Measurements from ENCODE around the gene CHM.

The CHM gene

GRCh38 chrX:85903692-85904471, 143.5 kb downstream of the CHM start:
- no peak for DNase-seq

GRCh38 chrX:85897362-85898126, 149.8 kb downstream of the CHM start:
- DNase-seq: no peak

GRCh38 chrX:85882601-85883000, 164.8 kb downstream of the CHM start:
- DNase-seq: no peak

DNA sequence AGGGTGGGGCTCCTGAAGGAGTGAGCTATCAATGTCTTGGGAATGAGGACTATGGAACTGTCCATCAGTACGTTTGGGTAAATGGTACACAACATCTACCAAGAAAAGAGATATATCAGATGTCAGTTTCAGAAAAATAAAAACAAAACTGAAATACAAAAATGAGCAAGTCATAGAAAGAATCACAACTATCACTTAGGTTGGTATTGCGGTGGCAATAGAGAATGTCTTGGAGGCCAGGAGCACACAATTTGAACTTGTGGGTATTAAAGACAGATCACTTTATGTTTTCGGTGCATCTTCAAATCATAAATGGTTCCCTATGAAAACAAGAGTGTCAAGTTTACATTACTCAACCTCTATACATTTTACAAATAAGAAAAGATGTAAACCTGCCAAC, 176.8 kb downstream of the CHM start:
- no peak for DNase-seq

DNA sequence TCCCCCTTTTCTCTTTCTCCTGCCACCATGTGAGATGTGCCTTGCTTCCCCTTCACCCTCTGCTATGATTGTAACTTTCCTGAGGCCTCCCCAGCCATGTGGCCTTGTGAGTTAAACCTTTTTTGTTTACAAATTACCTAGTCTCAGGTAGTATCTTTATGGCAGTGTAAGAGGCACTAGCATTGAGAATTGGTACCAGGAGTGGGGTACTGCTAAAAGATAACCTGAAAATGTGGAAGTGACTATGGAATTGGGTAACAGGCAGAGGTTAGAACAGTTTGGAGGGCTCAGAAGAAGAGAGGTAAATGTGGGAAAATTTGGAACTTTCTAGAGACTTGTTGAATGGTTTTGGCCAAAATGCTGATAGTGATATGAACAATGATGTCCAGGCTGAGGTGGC, 182.0 kb downstream of the CHM start:
- DNase-seq: no peak

GRCh38 chrX:85859426-85859825, 187.9 kb downstream of the CHM start:
- DNase-seq: no peak

- DNase-seq: no peak
Observed at GRCh38 chrX:85851418-85851817, 195.9 kb downstream of the CHM start.

GRCh38 chrX:85836868-85837267, 210.5 kb downstream of the CHM start:
- DNase-seq: no peak

DNA sequence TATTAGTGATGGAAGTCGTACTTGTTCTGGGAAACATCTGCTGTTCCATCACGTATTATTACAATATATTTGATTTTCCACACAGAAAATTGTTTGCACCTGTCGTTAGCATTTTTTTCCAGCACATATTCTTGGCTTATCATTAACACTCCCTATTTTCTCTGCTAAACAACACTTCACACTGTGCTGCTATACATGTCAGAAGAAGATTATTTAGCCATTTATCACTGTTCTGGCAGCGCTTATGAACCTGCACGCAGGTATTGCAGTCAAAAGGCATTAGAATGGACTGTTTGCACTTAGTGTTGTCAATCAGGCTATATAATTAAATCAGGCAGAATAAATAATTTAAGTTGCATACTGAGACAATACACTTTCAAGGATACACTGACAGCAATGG, 218.6 kb downstream of the CHM start:
- DNase-seq: no peak

DNA sequence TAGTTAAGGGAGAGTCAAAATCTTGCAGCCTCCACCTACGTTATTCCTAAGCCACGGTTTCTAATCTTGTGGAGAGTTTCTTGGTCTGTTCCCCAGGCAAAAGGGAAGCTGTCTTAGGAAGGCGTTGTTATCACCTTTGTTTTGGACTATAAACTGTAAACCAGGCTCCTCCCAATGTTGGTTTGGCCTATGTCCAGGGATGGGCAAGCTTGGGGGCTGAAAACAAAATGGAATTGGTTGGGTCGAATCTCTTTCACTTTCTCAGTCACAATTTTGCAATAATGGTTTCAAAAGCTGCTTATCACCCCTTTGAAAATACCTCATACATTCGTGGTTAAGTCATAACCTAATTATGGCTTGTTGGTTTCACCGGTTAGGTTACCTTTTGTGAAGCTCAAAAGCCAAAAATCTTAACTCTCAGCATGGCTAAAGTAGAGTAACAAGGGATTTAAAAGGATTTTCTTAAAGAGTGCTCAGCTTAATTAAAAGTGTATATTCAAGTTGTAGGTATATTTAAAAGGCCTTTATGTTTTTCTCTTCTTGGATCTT, 232.1 kb downstream of the CHM start:
- no peak for DNase-seq

All from CD4-positive, alpha-beta T cell treated with Interleukin-21 for 1 hour (primary cell).